ENCODE results near the gene EIF3M.

DNA sequence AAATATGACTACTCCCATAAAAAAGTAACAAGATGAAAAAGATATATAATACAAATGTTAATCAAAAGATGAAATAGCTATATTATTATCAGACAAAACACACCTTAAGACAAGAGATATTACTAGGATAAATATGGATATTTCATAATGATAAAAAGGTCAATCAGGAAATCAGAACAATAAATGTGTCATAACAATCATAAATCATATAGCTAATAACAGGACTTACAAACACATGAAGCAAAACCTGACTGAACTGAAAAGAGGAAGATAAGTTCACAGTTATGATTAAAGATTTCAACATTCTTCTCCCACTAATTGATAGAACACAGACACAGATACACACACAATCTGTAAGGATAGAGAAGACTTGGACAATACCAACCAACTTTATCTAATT lies 47.2 kb downstream of the EIF3M start:
- TF ChIP-seq, protein P1, sequence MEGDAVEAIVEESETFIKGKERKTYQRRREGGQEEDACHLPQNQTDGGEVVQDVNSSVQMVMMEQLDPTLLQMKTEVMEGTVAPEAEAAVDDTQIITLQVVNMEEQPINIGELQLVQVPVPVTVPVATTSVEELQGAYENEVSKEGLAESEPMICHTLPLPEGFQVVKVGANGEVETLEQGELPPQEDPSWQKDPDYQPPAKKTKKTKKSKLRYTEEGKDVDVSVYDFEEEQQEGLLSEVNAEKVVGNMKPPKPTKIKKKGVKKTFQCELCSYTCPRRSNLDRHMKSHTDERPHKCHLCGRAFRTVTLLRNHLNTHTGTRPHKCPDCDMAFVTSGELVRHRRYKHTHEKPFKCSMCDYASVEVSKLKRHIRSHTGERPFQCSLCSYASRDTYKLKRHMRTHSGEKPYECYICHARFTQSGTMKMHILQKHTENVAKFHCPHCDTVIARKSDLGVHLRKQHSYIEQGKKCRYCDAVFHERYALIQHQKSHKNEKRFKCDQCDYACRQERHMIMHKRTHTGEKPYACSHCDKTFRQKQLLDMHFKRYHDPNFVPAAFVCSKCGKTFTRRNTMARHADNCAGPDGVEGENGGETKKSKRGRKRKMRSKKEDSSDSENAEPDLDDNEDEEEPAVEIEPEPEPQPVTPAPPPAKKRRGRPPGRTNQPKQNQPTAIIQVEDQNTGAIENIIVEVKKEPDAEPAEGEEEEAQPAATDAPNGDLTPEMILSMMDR (IDR thresholded peaks at IDR 0.05): no peak
- no peak for TF ChIP-seq POLR2A (IDR thresholded peaks at IDR 0.05)
- no peak for TF ChIP-seq POLR2AphosphoS5 (IDR thresholded peaks at IDR 0.05)

Measured in breast epithelium (tissue), 3 donors.